GM23338 (cell line): ENCODE data around the gene HMGN3. TPM values are rescaled to one million over a fixed set of nuclear protein-coding genes. Genes with fewer than 3 reads are reported as not detected.
"Not testable (repeated sequence)": the region's sequence is repeated elsewhere in the genome, so short reads cannot be mapped to it uniquely, and the experiment has no call there.

Source experiments
- ATAC-seq: fragments of 200-7000 bp; cut with Tn5 transposase; 3 replicates; pipeline ENCODE4 v1.9.1; 2020
- DNase-seq: peaks from one replicate; pipeline ENCODE4 v3.0.0-alpha.2; 2015; ENCODE audit warnings: low spot score
- H2AFZ ChIP-seq: fragments of 200-600 bp; sonication (generic); 2 replicates; pipeline ENCODE4 v1.8.0; 2016; ENCODE audit warnings: antibody characterized with exemption, mild to moderate bottlenecking, moderate library complexity
- H3F3A ChIP-seq: fragments of 200-600 bp; sonication (generic); replicated peaks from 2 replicates; pipeline ENCODE4 v1.8.0; 2017; ENCODE audit warnings: antibody characterized with exemption, mixed run types, low read depth
- H3K27ac ChIP-seq: fragments of 200-600 bp; sonication (generic); 2 replicates; pipeline ENCODE4 v1.6.1; 2016; ENCODE audit warnings: low read depth
- H3K27me3 ChIP-seq: fragments of 200-600 bp; sonication (generic); 2 replicates; pipeline ENCODE4 v1.8.0; 2016; ENCODE audit warnings: mild to moderate bottlenecking, mixed run types, moderate library complexity; ENCODE audit not compliant: insufficient read depth
- H3K36me3 ChIP-seq: fragments of 200-600 bp; sonication (generic); 2 replicates; pipeline ENCODE4 v1.8.0; 2016; ENCODE audit warnings: mild to moderate bottlenecking; ENCODE audit not compliant: insufficient read depth
- H3K4me1 ChIP-seq: fragments of 200-600 bp; sonication (generic); 2 replicates; pipeline ENCODE4 v1.8.0; 2016; ENCODE audit warnings: mild to moderate bottlenecking, moderate library complexity; ENCODE audit not compliant: insufficient read depth
- H3K4me2 ChIP-seq: fragments of 200-600 bp; sonication (generic); 2 replicates; pipeline ENCODE4 v1.7.1; 2017; ENCODE audit warnings: mixed run types
- H3K4me3 ChIP-seq: fragments of 200-600 bp; sonication (generic); 2 replicates; pipeline ENCODE4 v1.6.1; 2016; ENCODE audit warnings: mixed run types
- H3K79me2 ChIP-seq: fragments of 200-600 bp; sonication (generic); replicated peaks from 2 replicates; pipeline ENCODE4 v1.8.0; 2017; ENCODE audit warnings: mild to moderate bottlenecking; ENCODE audit not compliant: insufficient read depth
- H3K9me2 ChIP-seq: fragments of 200-600 bp; sonication (generic); 2 replicates; pipeline ENCODE4 v1.8.0; 2017; ENCODE audit not compliant: insufficient read depth
- H4K20me1 ChIP-seq: fragments of 200-600 bp; sonication (generic); replicated peaks from 2 replicates; pipeline ENCODE4 v1.8.0; 2017; ENCODE audit warnings: mild to moderate bottlenecking; ENCODE audit not compliant: insufficient read depth
- H3K27ac Mint-ChIP-seq: 2 replicates; pipeline ENCODE4 v1.8.0; 2020; ENCODE audit warnings: inconsistent platforms, mild to moderate bottlenecking, moderate library complexity, mixed read lengths
- H3K27me3 Mint-ChIP-seq: 3 replicates; pipeline ENCODE4 v1.8.0; 2022; ENCODE audit warnings: low read depth, mild to moderate bottlenecking, moderate library complexity, mixed read lengths, inconsistent platforms; ENCODE audit not compliant: insufficient read depth, poor library complexity
- H3K36me3 Mint-ChIP-seq: 3 replicates; pipeline ENCODE4 v1.8.0; 2021; ENCODE audit warnings: low read depth, mild to moderate bottlenecking, inconsistent platforms, moderate library complexity, mixed read lengths
- H3K4me1 Mint-ChIP-seq: 3 replicates; pipeline ENCODE4 v1.8.0; 2020; ENCODE audit warnings: mild to moderate bottlenecking, inconsistent platforms, mixed read lengths
- H3K4me3 Mint-ChIP-seq: 3 replicates; pipeline ENCODE4 v1.8.0; 2021; ENCODE audit warnings: moderate library complexity, mild to moderate bottlenecking, inconsistent platforms, mixed read lengths
- H3K9me3 Mint-ChIP-seq: 3 replicates; pipeline ENCODE4 v1.8.0; 2020; ENCODE audit warnings: moderate library complexity, mild to moderate bottlenecking, inconsistent platforms, mixed read lengths
- STAT1 ChIP-seq: IDR thresholded peaks from one replicate; pipeline ENCODE4 v1.6.1; 2016; ENCODE audit warnings: antibody characterized with exemption; ENCODE audit not compliant: unreplicated experiment
- ZNF331 ChIP-seq: fragments of 250-450 bp; sonication (Bioruptor Pico); IDR thresholded peaks from 2 replicates; pipeline ENCODE4 v1.5.0; 2020; ENCODE audit warnings: low read depth, mild to moderate bottlenecking, moderate library complexity
- polyA plus RNA-seq: library from polyadenylated mRNA; unstranded; fragments of >200 nt; fragmentation: Nextera tagmentation; extraction: Ambion mirVana; gene quantifications from 2 replicates; pipeline ENCODE4 v1.2.1, GENCODE V29; 2016
- total RNA-seq: library from RNA; depleted of rRNA; stranded (reverse); fragments of >200 nt; shearing (Covaris generic); gene quantifications from 2 replicates; pipeline ENCODE4 v1.2.3, GENCODE V29; 2014
- TF ChIP-seq, protein P1 (sequence below): IDR thresholded peaks from 2 replicates; pipeline ENCODE4 v1.6.1; 2016; ENCODE audit warnings: antibody characterized with exemption
- TF ChIP-seq, protein P2 (sequence below), 2 experiments: fragments of 200-600 bp in 1 of 2; sonication (generic) in 1 of 2; conservative IDR thresholded peaks; 2 replicates each; pipeline versions ENCODE4 v1.5.1 to v1.6.1; 2016 to 2017; ENCODE audit warnings: antibody characterized with exemption in 2 of 2, low read depth in 2 of 2, mild to moderate bottlenecking in 2 of 2, moderate library complexity in 1 of 2

The HMGN3 gene
- total and polyA plus RNA-seq, 2 experiments from 2014 or later: 166 to 956 TPM

DNA sequence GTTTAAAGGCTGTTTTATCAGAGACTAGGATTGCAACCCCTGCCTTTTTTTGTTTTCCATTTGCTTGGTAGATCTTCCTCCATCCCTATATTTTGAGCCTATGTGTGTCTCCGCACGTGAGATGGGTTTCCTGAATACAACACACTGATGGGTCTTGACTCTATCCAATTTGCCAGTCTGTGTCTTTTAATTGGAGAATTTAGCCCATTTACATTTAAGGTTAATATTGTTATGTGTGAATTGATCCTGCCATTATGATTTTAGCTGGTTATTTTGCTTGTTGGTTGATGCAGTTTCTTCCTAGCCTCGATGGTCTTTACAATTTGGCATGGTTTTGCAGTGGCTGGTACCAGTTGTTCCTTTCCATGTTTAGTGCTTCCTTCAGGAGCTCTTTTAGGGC lies 20.6 kb upstream of the HMGN3 start:
- Mint-ChIP-seq H3K36me3 (peaks cover 22% of the 10 kb centered on the region; the same call in 1 of the 3 replicates), H3K9me3 (peaks cover 34% of the 10 kb centered on the region)
- H3K4me3 Mint-ChIP-seq, H3K4me2 ChIP-seq, DNase-seq, H3K4me1 Mint-ChIP-seq, H3K79me2 ChIP-seq, H2AFZ ChIP-seq, H3K27me3 ChIP-seq, H3K36me3 ChIP-seq, H3K27me3 Mint-ChIP-seq, ATAC-seq, H3K4me1 ChIP-seq, H3K9me2 ChIP-seq, H4K20me1 ChIP-seq, H3K27ac ChIP-seq, H3F3A ChIP-seq, H3K4me3 ChIP-seq, H3K27ac Mint-ChIP-seq: not testable (repeated sequence)

DNA sequence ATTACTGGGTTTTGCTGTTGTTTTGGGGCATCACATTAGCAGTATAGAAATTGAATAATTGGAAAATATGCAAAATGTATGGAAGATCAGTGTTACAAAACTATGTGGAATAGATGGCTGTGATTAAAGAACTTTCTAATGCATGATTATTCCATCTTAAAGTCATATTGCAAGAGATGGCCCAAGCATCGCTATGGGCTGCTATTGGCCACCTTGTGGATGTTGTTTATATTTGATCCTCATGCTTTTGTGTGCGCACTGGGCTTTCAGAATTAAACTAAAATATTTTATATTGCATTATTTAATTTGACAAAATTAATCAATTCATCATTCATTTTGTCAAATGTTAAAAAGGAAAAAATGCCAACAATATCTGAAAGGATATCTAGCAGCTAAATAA lies 16.1 kb upstream of the HMGN3 start:
- Mint-ChIP-seq H3K36me3 (peaks cover 8% of the 10 kb centered on the region; the same call in 1 of the 3 replicates), H3K27me3 (no peaks in the 10 kb centered on the region), H3K9me3 (peaks cover 16% of the 10 kb centered on the region), H3K4me3 (no peak overlapping the region), H3K27ac (no peak overlapping the region), H3K4me1 (peaks cover 3% of the 10 kb centered on the region; the same call in 1 of the 3 replicates)
- ATAC-seq (no peak), DNase-seq (no peak)
- no peaks in the 10 kb centered on the region for H3F3A ChIP-seq
- H3K27ac ChIP-seq: no peak overlapping the region
- H3K79me2 ChIP-seq: no peaks in the 10 kb centered on the region
- no peak overlapping the region for H2AFZ ChIP-seq
- no peak overlapping the region for H3K4me3 ChIP-seq
- no peaks in the 10 kb centered on the region; the same call in 1 of the 2 replicates for H3K9me2 ChIP-seq
- no peaks in the 10 kb centered on the region for H3K4me1 ChIP-seq
- no peaks in the 10 kb centered on the region for H4K20me1 ChIP-seq
- TF ChIP-seq STAT1: no peak
- TF ChIP-seq, protein P1, sequence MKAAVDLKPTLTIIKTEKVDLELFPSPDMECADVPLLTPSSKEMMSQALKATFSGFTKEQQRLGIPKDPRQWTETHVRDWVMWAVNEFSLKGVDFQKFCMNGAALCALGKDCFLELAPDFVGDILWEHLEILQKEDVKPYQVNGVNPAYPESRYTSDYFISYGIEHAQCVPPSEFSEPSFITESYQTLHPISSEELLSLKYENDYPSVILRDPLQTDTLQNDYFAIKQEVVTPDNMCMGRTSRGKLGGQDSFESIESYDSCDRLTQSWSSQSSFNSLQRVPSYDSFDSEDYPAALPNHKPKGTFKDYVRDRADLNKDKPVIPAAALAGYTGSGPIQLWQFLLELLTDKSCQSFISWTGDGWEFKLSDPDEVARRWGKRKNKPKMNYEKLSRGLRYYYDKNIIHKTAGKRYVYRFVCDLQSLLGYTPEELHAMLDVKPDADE: no peak
- H3K4me2 ChIP-seq: no peak overlapping the region
- H3K36me3 ChIP-seq: no peaks in the 10 kb centered on the region; the same call in 1 of the 2 replicates
- no peaks in the 10 kb centered on the region for H3K27me3 ChIP-seq

DNA sequence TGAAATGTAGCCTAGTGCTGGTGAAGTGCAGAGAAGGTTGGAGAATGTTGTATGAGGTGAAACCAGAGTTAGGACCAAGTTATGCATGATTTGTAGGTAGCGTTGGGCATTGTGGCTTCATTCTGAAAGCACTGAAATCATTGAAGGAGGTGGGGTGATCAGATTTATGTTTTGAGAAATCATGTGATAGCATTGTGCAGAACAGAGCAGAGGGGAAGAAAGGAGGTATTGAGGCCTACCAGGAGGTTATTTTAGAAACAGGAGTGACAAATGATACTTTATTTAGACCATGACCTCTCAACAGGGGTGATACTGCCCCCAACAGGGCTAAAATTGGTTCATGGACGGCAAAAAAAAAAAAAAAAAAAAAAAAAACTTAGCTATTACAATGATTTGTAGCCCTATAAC lies 15.6 kb upstream of the HMGN3 start:
- no peaks in the 10 kb centered on the region for H3K79me2 ChIP-seq
- H3K27ac ChIP-seq: no peak overlapping the region
- H3K4me1 ChIP-seq: no peaks in the 10 kb centered on the region
- H3K9me2 ChIP-seq: no peaks in the 10 kb centered on the region; the same call in 1 of the 2 replicates
- peaks cover 3% of the 10 kb centered on the region; the same call in 1 of the 3 replicates for H3K4me1 Mint-ChIP-seq
- no peak overlapping the region for H3K4me3 Mint-ChIP-seq
- H3K4me3 ChIP-seq: no peak overlapping the region
- peaks cover 14% of the 10 kb centered on the region for H3K9me3 Mint-ChIP-seq
- 0 out of 2 replicates have a peak overlapping the region, but pooled peaks have one; percentile 15 for H2AFZ ChIP-seq
- no peaks in the 10 kb centered on the region for H4K20me1 ChIP-seq
- no peaks in the 10 kb centered on the region for H3F3A ChIP-seq
- no peak for ATAC-seq
- H3K27me3 Mint-ChIP-seq: no peaks in the 10 kb centered on the region
- no peak overlapping the region for H3K4me2 ChIP-seq
- H3K27ac Mint-ChIP-seq: no peak overlapping the region
- TF ChIP-seq STAT1: no peak
- TF ChIP-seq, protein P2, sequence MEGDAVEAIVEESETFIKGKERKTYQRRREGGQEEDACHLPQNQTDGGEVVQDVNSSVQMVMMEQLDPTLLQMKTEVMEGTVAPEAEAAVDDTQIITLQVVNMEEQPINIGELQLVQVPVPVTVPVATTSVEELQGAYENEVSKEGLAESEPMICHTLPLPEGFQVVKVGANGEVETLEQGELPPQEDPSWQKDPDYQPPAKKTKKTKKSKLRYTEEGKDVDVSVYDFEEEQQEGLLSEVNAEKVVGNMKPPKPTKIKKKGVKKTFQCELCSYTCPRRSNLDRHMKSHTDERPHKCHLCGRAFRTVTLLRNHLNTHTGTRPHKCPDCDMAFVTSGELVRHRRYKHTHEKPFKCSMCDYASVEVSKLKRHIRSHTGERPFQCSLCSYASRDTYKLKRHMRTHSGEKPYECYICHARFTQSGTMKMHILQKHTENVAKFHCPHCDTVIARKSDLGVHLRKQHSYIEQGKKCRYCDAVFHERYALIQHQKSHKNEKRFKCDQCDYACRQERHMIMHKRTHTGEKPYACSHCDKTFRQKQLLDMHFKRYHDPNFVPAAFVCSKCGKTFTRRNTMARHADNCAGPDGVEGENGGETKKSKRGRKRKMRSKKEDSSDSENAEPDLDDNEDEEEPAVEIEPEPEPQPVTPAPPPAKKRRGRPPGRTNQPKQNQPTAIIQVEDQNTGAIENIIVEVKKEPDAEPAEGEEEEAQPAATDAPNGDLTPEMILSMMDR (conservative IDR thresholded peaks at IDR 0.05; ENCODE audit: low read depth in 2 of 2): peak; percentile 51 to 56
- TF ChIP-seq ZNF331: no peak
- H3K27me3 ChIP-seq: no peaks in the 10 kb centered on the region
- peaks cover 8% of the 10 kb centered on the region; the same call in 1 of the 3 replicates for H3K36me3 Mint-ChIP-seq
- peak; percentile 66 for DNase-seq
- no peaks in the 10 kb centered on the region; the same call in 1 of the 2 replicates for H3K36me3 ChIP-seq
